ENCODE measurements around the gene NXF1. TPM values are rescaled to one million over a fixed set of nuclear protein-coding genes. Genes with fewer than 3 reads are reported as not detected.

NXF1 gene
- total and polyA plus RNA-seq, 10 of the 15 experiments (the other 5 are each of a cell fraction or from before 2014, with no cell fraction given), result 20.7 to 84.9 (median 40.6) TPM

DNA sequence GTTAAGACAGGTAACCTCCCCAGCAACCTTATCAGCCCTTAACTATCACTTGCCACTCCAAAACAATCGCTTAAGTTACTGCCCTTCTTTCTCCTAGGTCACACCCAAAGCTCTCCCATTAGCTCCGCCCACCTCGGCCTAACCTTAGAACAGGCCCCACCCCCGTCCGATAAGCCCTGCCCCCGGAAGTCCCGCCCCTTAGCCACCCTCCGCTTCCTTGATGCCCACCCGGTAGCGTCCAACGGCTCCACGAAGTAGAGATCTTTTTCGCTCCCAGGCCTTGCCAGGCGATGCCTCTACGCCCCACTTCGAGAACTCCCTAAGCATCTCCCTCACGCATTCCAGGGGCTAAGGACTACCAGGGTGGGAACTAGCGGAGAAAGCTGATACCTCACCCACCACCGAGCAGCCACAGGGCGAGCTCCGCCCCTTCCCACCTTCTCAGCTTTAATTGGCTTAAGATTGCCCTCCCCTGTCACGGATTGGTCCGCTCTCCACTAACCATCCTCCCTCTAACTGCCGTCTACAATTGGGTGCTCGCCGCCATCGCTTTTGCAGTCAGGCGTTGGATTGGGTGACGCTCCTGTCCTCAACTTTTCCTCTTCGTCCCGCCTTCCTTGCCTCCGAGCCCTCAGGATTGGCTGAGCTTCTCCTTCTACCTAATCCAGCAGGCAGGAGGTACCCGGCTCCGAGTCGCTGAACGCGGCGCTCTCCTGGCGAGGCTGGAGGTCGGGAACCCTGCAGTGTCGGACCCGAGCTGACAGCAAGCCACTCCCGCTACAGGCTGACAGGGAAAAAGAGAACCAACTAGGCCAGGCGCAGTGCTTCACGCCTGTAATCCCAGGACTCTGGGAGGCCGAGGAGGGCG, 51.3 kb downstream of the NXF1 start, which contains the start of gene ZBTB3 (continued):
- TF ChIP-seq IKZF2 (IDR thresholded peaks at IDR 0.05), result no peak; a peak in 1 of 4 replicates
- TF ChIP-seq ZNF217 (IDR thresholded peaks at IDR 0.05), result no peak; the same call in none of the 2 replicates
- no peak for TF ChIP-seq BHLHE40 (IDR thresholded peaks at IDR 0.05; ENCODE audit: borderline replicate concordance in 1 of 2, low read depth in 2 of 2, low read length in 1 of 2)
- no peak for TF ChIP-seq MXI1 (IDR thresholded peaks at IDR 0.05; ENCODE audit: low read depth, low read length)
- no peak for TF ChIP-seq YBX1 (IDR thresholded peaks at IDR 0.05)
- TF ChIP-seq CREM (IDR thresholded peaks at IDR 0.05; ENCODE audit: low read depth), result peak; percentile 39
- TF ChIP-seq IRF4 (IDR thresholded peaks at IDR 0.05; ENCODE audit: low read depth, low read length), result no peak
- TF ChIP-seq, protein P1, sequence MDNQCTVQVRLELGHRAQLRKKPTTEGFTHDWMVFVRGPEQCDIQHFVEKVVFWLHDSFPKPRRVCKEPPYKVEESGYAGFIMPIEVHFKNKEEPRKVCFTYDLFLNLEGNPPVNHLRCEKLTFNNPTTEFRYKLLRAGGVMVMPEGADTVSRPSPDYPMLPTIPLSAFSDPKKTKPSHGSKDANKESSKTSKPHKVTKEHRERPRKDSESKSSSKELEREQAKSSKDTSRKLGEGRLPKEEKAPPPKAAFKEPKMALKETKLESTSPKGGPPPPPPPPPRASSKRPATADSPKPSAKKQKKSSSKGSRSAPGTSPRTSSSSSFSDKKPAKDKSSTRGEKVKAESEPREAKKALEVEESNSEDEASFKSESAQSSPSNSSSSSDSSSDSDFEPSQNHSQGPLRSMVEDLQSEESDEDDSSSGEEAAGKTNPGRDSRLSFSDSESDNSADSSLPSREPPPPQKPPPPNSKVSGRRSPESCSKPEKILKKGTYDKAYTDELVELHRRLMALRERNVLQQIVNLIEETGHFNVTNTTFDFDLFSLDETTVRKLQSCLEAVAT (IDR thresholded peaks at IDR 0.05), result 0 out of 2 replicates have a peak, but pooled peaks have one; percentile 43
- TF ChIP-seq POLR2A (IDR thresholded peaks at IDR 0.05; ENCODE audit: low read depth, low read length), result peak; percentile 85
- TF ChIP-seq GABPA (IDR thresholded peaks at IDR 0.05; ENCODE audit: low read depth), result peak; percentile 90
- no peak for TF ChIP-seq RCOR1 (conservative IDR thresholded peaks at IDR 0.05; ENCODE audit: low read depth, low read length)
- no peak; the same call in 1 of the 2 replicates for TF ChIP-seq RB1 (IDR thresholded peaks at IDR 0.05; ENCODE audit: borderline replicate concordance)
- TF ChIP-seq, protein P2, sequence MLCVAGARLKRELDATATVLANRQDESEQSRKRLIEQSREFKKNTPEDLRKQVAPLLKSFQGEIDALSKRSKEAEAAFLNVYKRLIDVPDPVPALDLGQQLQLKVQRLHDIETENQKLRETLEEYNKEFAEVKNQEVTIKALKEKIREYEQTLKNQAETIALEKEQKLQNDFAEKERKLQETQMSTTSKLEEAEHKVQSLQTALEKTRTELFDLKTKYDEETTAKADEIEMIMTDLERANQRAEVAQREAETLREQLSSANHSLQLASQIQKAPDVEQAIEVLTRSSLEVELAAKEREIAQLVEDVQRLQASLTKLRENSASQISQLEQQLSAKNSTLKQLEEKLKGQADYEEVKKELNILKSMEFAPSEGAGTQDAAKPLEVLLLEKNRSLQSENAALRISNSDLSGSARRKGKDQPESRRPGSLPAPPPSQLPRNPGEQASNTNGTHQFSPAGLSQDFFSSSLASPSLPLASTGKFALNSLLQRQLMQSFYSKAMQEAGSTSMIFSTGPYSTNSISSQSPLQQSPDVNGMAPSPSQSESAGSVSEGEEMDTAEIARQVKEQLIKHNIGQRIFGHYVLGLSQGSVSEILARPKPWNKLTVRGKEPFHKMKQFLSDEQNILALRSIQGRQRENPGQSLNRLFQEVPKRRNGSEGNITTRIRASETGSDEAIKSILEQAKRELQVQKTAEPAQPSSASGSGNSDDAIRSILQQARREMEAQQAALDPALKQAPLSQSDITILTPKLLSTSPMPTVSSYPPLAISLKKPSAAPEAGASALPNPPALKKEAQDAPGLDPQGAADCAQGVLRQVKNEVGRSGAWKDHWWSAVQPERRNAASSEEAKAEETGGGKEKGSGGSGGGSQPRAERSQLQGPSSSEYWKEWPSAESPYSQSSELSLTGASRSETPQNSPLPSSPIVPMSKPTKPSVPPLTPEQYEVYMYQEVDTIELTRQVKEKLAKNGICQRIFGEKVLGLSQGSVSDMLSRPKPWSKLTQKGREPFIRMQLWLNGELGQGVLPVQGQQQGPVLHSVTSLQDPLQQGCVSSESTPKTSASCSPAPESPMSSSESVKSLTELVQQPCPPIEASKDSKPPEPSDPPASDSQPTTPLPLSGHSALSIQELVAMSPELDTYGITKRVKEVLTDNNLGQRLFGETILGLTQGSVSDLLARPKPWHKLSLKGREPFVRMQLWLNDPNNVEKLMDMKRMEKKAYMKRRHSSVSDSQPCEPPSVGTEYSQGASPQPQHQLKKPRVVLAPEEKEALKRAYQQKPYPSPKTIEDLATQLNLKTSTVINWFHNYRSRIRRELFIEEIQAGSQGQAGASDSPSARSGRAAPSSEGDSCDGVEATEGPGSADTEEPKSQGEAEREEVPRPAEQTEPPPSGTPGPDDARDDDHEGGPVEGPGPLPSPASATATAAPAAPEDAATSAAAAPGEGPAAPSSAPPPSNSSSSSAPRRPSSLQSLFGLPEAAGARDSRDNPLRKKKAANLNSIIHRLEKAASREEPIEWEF (IDR thresholded peaks at IDR 0.05; ENCODE audit: insufficient replicate concordance, low read depth, low read length), result no peak
- peak; percentile 66 for TF ChIP-seq CREB1 (IDR thresholded peaks at IDR 0.05; ENCODE audit: low read depth)
- TF ChIP-seq PML (IDR thresholded peaks at IDR 0.05; ENCODE audit: low read length), result peak; percentile 98
- peak; percentile 89 for TF ChIP-seq FOS (IDR thresholded peaks at IDR 0.05; ENCODE audit: borderline replicate concordance, extremely low read depth, insufficient read length)
- no peak for TF ChIP-seq PAX8 (IDR thresholded peaks at IDR 0.05)
- TF ChIP-seq, protein P3, sequence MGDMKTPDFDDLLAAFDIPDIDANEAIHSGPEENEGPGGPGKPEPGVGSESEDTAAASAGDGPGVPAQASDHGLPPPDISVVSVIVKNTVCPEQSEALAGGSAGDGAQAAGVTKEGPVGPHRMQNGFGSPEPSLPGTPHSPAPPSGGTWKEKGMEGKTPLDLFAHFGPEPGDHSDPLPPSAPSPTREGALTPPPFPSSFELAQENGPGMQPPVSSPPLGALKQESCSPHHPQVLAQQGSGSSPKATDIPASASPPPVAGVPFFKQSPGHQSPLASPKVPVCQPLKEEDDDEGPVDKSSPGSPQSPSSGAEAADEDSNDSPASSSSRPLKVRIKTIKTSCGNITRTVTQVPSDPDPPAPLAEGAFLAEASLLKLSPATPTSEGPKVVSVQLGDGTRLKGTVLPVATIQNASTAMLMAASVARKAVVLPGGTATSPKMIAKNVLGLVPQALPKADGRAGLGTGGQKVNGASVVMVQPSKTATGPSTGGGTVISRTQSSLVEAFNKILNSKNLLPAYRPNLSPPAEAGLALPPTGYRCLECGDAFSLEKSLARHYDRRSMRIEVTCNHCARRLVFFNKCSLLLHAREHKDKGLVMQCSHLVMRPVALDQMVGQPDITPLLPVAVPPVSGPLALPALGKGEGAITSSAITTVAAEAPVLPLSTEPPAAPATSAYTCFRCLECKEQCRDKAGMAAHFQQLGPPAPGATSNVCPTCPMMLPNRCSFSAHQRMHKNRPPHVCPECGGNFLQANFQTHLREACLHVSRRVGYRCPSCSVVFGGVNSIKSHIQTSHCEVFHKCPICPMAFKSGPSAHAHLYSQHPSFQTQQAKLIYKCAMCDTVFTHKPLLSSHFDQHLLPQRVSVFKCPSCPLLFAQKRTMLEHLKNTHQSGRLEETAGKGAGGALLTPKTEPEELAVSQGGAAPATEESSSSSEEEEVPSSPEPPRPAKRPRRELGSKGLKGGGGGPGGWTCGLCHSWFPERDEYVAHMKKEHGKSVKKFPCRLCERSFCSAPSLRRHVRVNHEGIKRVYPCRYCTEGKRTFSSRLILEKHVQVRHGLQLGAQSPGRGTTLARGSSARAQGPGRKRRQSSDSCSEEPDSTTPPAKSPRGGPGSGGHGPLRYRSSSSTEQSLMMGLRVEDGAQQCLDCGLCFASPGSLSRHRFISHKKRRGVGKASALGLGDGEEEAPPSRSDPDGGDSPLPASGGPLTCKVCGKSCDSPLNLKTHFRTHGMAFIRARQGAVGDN (IDR thresholded peaks at IDR 0.05), result peak; percentile 13
- TF ChIP-seq CHD1 (IDR thresholded peaks at IDR 0.05; ENCODE audit: low read depth, low read length), result no peak
- no peak for TF ChIP-seq RFX5 (IDR thresholded peaks at IDR 0.05; ENCODE audit: low read depth, low read length)
